ACHN (cell line): ENCODE results near the gene GPR17.

Experiments used
- DNase-seq: peaks from one replicate; pipeline ENCODE4 v3.0.0-alpha.2; 2015
- in situ Hi-C: cut with HindIII; loops from 2 replicates; pipeline ENCODE4 v1.10.0; 2017; ENCODE audit warnings: low sequenced_read_pairs, low pct_ligation_motif_present, low pct_unique_long_range_greater_than_20kb

Gene GPR17

DNA sequence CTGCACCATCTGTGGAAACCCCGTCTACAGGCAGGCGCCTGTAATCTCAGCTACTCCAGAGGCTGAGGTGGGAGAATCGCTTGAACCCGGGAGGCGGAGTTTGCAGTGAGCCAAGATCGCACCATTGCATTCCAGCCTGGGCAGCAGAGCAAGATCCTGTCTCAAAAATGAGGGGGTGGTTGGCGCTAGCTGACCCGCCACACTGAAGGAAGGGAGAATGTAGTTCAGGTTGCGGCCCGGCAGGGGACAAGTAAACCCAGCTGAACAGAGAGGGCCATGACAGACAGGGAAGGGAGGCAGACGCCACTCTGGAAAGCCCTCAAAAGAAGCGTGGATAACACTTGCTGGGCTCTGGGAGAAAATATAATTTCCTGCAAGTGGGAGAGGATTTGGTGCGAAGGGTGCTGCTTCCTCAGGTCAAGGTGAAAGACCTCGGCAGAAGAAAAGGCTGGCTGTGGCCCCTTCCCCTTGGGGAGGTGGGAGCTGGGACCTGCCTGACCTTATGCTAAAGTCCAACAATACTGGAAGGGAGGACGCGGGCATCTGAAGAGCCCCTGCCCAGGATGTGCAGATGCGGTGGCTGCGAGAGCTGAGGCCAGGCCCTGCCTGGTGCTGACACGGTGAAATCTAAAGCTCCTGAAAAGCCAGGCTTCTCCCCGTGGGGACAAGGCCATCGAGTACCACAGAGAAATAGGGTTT is 51.7 kb downstream of the GPR17 start:
- in situ Hi-C loops = no loop called here

DNA sequence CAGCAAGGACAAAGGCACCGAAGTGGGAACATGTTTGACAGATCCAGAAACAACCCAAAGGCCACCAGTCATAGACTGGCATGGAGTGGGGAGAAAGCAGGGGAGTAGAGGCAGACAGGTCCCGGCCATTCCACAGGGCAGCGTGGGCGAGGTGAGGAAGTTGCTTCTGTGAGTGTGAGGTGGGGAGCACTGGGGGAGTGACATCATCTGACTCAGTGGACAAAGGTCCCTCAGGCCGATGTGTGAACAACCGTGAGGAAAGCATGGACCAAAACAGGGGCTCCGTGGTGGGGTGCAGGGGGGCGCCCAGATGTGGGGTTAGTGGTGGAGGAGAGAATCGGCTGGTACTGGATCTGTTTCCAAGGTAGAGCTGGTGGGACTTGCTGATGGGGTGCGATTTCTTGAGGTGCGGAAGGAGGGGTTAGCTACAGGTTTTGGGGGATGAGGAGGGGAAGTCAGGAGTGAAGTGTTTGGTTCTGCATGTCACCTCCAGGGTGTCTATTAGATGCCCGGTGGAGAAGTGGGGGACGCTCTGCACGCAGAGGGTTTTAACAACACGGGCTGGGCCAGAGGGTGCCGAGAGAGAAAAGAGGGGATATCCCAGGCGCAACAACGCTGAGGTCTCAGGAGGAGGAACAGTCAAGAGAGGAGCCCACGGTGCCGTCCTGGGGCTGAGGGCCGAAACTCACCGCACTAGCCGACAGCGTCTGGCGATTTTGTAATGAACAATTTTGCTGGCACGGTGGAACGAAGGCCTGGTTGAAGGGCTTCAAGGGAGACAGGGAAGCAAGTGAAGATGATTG is 52.8 kb downstream of the GPR17 start:
- in situ Hi-C loops = no loop called here
- DNase-seq = no peak

More for the DNA sequence above, 51.7 kb downstream of the GPR17 start:
- no peak for DNase-seq

DNA sequence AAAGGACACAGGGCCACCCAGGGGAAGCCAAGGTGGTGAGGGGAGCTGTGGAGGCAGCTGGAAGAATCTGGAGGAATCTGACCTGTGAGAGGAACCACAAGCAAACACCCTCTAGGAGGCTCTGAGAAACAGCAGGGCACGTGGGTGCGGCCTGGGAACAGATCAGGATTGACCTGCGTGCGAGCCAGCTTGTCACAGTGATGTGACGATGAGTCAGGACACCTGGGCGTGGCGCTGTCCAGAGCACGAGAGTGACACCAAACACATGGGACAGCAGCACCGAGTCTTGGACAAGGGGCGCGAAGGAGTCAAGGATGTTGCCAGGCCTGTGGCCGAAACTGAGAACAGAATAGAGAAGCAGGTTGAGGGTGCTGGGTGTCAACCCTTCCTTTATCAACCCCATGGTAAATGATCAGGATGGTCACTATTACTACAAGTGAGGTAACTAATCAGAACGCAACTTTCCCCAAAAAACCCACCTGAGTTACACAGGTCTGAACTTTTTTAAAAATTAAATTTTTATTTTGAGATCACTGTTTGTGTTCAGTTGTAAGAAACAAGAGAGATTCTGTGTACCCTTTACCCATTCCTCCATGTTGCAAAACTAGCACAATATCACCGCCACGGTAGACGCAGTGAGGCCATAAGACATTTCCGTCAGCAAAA is 54.7 kb downstream of the GPR17 start:
- no peak for DNase-seq
- in situ Hi-C loops = no loop called here

DNA sequence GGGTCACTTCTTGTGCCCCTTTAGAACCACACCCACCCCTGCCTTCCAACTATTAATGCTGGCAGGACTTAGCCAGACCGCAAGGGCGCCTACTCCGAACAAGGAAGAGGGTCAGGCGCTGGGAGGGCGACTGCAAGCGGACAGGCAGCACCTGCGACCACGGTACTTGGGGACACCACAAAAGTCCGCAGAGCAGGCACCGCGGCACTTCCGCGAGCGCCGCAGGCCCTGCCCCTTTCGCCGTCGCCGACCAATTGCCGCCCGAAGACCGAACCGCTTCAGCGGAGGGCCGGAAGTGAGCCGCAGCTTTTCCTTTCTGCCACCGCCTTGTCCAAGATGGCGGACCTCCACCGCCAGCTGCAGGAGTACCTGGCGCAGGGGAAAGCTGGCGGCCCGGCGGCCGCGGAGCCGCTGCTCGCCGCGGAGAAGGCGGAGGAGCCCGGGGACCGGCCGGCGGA is 55.3 kb downstream of the GPR17 start, which contains the start of gene SFT2D3:
Gene SFT2D3 (plus strand): TSS at position 305 of the 458 bp plus-strand sequence. CDS start 32 bp downstream, at position 337.
- in situ Hi-C loops = no loop called here
- DNase-seq = peak; percentile 90

DNA sequence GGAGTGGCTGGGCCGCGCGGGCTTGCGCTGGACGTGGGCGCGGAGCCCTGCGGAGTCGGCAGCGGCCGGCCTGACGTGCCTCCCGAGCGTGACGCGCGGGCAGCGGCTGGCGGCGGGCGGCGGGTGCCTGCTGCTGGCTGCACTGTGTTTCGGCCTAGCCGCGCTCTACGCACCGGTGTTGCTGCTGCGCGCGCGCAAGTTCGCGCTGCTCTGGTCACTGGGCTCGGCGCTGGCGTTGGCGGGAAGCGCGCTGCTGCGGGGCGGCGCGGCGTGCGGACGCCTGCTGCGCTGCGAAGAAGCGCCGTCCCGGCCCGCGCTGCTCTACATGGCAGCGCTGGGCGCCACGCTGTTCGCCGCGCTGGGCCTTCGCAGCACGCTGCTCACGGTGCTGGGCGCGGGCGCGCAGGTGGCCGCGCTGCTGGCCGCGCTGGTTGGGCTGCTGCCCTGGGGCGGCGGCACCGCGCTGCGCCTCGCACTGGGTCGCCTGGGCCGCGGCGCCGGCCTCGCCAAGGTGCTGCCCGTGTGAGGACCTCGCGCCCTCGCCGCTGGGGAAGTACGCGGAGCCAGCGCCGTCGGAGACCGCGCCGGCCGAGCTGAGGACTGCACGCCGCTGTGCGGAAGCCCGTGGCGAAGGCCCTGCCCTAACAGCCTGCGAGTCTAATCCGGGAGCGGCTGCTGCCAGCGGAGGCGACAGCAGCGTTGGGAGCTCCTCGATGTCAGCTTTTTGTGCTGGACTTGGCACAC is 55.9 kb downstream of the GPR17 start:
- in situ Hi-C loops = no loop called here
- DNase-seq = peak; percentile 80
